ENCODE results near the gene ATP6V0C. TPM values are rescaled to one million over a fixed set of nuclear protein-coding genes. Genes with fewer than 3 reads are reported as not detected.

ATP6V0C gene
- total RNA-seq, 4 donors from 2014 or later, result 26.4 to 98.9 (median 81.8) TPM

DNA sequence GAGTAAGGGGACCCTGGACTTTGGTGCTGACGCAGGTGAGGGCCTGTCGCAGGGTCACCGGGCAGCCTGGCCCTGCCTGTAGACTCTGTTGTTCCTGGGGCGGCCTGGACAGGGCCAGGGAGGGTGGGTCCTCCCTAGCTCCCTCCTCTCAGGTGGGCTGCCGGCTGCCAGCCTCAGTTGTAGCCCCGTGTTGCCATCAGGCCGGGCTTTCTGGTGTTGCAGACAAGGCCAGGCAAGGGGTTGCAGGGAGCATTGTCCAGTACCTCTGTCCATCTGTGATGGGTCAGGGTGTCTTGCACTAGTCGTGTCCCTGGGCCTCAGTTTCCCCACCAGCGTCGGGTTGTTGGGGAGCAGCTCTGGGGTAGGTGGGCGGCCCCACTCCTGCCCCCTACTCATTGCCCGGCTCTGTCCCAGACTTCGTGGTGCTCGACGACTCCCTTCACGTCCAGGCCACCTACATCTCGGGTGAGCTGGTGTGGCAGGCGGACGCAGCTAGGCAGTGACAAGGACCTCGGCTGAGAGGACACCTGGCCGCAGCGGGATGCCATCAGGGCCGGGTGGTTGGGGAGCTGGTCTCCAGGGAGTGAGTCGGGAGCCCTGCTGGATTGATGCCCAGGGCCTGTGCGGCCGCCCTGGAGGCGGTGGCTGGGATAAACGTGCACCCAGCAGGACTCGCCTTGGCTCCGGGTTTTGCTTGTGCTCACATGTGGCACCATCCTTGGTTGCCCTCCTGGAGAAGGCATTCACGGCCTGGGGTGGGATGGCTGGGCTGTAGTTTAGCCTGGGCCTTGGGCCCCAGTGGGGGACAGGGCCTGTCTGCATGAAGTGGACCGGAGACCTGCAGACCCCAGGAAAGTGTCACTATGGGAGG is 15.5 kb downstream of the ATP6V0C start:
- TF ChIP-seq, protein P1, sequence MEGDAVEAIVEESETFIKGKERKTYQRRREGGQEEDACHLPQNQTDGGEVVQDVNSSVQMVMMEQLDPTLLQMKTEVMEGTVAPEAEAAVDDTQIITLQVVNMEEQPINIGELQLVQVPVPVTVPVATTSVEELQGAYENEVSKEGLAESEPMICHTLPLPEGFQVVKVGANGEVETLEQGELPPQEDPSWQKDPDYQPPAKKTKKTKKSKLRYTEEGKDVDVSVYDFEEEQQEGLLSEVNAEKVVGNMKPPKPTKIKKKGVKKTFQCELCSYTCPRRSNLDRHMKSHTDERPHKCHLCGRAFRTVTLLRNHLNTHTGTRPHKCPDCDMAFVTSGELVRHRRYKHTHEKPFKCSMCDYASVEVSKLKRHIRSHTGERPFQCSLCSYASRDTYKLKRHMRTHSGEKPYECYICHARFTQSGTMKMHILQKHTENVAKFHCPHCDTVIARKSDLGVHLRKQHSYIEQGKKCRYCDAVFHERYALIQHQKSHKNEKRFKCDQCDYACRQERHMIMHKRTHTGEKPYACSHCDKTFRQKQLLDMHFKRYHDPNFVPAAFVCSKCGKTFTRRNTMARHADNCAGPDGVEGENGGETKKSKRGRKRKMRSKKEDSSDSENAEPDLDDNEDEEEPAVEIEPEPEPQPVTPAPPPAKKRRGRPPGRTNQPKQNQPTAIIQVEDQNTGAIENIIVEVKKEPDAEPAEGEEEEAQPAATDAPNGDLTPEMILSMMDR (IDR thresholded peaks at IDR 0.05; ENCODE audit: low read depth), result no peak

- TF ChIP-seq, protein P1 (IDR thresholded peaks at IDR 0.05; ENCODE audit: low read depth), result no peak
Observed at GRCh38 chr16:2529961-2530628, 16.3 kb downstream of the ATP6V0C start.

DNA sequence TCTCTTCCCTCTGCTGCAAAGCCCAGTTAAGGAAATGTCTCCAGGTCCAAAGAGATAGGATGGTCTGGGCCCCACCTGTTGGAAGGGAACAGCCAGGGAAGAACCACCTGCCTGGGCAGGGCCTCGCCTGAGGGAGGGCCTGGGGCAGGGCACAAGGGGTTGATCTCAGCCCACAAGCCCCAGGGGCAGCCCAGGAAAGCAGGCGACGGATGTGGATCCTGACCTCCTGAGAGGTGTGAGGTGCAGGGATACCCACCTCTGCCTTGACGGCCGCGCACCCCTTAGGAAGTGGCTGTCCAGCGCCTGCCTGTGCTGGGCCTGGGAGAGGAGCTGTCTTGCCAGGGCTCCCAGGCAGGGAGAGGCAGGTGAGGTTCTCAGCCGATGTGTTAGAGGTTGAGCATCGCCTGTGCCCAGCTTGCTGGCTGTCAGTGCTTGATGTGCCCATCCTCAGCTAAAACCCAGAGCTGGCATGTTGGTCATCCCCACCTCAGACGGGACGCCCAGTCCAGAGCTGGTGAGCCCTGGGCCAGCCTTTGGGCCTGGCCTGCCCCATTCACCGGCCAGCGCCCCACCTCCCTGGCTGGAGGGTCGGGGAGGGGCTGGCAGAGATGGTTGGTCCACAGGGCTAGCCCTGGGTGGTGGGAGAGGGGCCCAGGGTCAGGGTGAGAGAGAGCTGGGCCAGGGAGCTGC is 17.0 kb downstream of the ATP6V0C start:
- TF ChIP-seq, protein P1 (IDR thresholded peaks at IDR 0.05; ENCODE audit: low read depth), result no peak

GRCh38 chr16:2531371-2531695 is 17.6 kb downstream of the ATP6V0C start, which contains the start of gene CEMP1:
CEMP1 (minus strand) TSS chr16:2531408; CDS start chr16:2531073, 335 bp downstream.
- TF ChIP-seq, protein P1 (IDR thresholded peaks at IDR 0.05; ENCODE audit: low read depth), result no peak

GRCh38 chr16:2531696-2532493 is 18.1 kb downstream of the ATP6V0C start:
- TF ChIP-seq, protein P1 (IDR thresholded peaks at IDR 0.05; ENCODE audit: low read depth), result no peak

GRCh38 chr16:2532494-2533141 is 18.9 kb downstream of the ATP6V0C start:
- TF ChIP-seq, protein P1 (IDR thresholded peaks at IDR 0.05; ENCODE audit: low read depth), result no peak
